ENCODE measurements around the gene LNPEP. TPM values are rescaled to one million over a fixed set of nuclear protein-coding genes. Genes with fewer than 3 reads are reported as not detected.

The LNPEP gene
- total and polyA plus RNA-seq, 12 donors: 5.4 to 87.4 (median 65.5) TPM

DNA sequence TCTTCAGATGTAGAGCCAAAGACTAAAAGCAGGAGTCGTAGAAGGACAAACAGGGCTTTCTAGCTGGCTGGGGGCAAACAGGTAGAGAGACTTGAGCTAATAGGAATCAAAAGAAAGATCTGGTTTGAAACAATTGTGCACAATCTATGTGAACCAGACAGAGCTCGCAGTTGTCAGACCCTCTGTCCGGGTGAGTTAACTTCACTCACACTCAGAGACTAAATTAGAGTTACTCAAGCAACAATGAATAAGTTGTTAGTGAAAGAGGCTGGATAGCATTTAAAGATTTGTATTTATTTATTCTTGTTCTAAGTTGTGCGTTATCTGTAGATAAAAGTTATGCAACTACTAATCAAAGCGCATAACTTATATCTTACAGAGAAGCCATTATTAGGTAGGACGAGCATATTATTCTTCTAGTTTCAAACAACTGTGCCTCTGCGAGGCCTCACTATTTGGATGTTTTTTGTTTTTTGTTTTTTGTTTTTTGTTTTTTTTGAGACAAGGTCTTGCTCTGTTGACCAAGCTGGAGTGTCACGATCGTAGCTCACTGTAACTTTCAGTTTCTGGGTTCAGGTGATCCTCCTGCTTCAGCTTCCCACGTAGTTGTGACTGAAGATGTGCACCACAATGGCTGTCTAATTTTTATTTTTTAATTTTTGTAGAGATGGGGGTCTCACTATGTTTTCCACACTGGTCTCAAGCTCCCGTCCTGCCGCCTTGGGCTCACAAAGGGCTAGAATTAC, 13.2 kb upstream of the LNPEP start:
- peak overlapping the region in 6 of 10 donors; percentile 6 to 76 (median 48) for H3K27ac ChIP-seq
- 87 to 91% methylated on average over 12 of the region's 12 CpGs for WGBS, 2 donors
- intact Hi-C loops (cut with DNase I): no loop called here

GRCh38 chr5:96924016-96924443, 11.8 kb upstream of the LNPEP start:
- DNase-seq (peak in 1 of 2 donors; percentile 16), ATAC-seq (peak in 5 of 8 donors; percentile 32 to 71 (median 51))
- Histone ChIP-seq H3K27ac (peak overlapping the region in 3 of 10 donors; percentile 1 to 32 (median 30)), H3K4me1 (peaks cover 0 to 23% (median 0%) of the 10 kb centered on the region in 9 donors), H3K36me3 (peaks cover 0 to 16% (median 0%) of the 10 kb centered on the region in 9 donors), H3K4me3 (no peak overlapping the region), H3K9me3 (no peaks in the 10 kb centered on the region), H3K27me3 (no peaks in the 10 kb centered on the region)
- intact Hi-C loops (cut with DNase I): no loop called here
- no peak for TF ChIP-seq CTCF (IDR thresholded peaks at IDR 0.05)
- WGBS, 2 donors: 38 to 49% methylated on average over 3 of the region's 3 CpGs

More for the DNA sequence above, 13.2 kb upstream of the LNPEP start:
- peaks cover 0 to 17% (median 0%) of the 10 kb centered on the region in 9 donors for H3K4me1 ChIP-seq
- peaks cover 0 to 30% (median 3%) of the 10 kb centered on the region in 9 donors for H3K36me3 ChIP-seq
- no peak for TF ChIP-seq CTCF (IDR thresholded peaks at IDR 0.05)
- no peak overlapping the region for H3K4me3 ChIP-seq
- H3K27me3 ChIP-seq: no peaks in the 10 kb centered on the region
- H3K9me3 ChIP-seq: no peaks in the 10 kb centered on the region
- DNase-seq: no peak
- ATAC-seq: no peak

DNA sequence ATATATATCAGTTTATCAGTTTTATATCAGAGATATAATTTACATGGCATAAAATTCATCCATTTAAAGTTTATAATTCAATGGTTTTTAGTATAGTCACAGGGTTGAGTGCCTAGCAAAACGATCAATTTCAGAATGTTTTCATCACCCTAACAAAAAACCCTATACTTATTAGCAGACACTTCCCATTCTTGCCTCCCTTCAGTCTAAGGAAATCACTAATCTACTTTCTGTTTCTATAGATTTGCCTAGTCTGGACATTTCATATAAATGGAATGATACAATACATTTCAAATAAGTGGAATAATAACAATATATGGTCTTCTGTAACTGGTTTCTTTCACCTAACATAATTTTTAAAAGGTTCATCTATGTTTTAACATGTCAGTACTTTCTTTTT, 9.6 kb upstream of the LNPEP start:
- TF ChIP-seq CTCF (IDR thresholded peaks at IDR 0.05): no peak
- intact Hi-C loops (cut with DNase I): no loop called here
- peaks cover 0 to 38% (median 2%) of the 10 kb centered on the region in 9 donors for H3K4me1 ChIP-seq
- WGBS, 2 donors: 92 to 97% methylated on average over 1 of the region's 1 CpG
- no peak overlapping the region for H3K27ac ChIP-seq
- DNase-seq: no peak
- no peaks in the 10 kb centered on the region for H3K9me3 ChIP-seq
- ATAC-seq: no peak
- H3K36me3 ChIP-seq: no peaks in the 10 kb centered on the region
- no peaks in the 10 kb centered on the region for H3K27me3 ChIP-seq
- H3K4me3 ChIP-seq: no peak overlapping the region

DNA sequence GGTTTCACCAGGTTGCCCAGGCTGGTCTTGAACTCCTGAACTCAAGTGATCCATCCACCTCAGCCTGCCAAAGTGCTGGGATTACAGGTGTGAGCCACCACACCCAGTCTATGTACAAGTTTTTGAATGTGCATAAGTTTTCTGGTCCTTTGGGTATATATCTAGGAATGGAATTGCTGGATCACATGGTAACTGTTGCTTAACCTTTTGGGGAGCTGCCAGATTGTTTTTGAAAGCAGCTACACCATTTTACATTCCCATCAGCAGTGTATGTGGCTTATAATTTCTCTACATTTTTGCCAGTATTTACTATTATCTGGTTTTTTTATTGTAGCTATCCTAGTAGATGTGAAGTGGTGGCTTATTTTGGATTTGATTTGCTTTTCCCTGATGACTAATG, 8.9 kb upstream of the LNPEP start:
- H3K27me3 ChIP-seq: no peaks in the 10 kb centered on the region
- DNase-seq (no peak), ATAC-seq (no peak)
- no peak overlapping the region for H3K4me3 ChIP-seq
- no peak overlapping the region for H3K27ac ChIP-seq
- no peak for TF ChIP-seq CTCF (IDR thresholded peaks at IDR 0.05)
- H3K4me1 ChIP-seq: peaks cover 0 to 31% (median 0%) of the 10 kb centered on the region in 9 donors
- no peaks in the 10 kb centered on the region for H3K36me3 ChIP-seq
- intact Hi-C loops (cut with DNase I): no loop called here
- H3K9me3 ChIP-seq: no peaks in the 10 kb centered on the region
